Measurements from ENCODE around the gene VSTM2B.

GRCh38 chr19:29528946-29529645 is 3.3 kb downstream of the VSTM2B start:
- TF ChIP-seq, protein P1, sequence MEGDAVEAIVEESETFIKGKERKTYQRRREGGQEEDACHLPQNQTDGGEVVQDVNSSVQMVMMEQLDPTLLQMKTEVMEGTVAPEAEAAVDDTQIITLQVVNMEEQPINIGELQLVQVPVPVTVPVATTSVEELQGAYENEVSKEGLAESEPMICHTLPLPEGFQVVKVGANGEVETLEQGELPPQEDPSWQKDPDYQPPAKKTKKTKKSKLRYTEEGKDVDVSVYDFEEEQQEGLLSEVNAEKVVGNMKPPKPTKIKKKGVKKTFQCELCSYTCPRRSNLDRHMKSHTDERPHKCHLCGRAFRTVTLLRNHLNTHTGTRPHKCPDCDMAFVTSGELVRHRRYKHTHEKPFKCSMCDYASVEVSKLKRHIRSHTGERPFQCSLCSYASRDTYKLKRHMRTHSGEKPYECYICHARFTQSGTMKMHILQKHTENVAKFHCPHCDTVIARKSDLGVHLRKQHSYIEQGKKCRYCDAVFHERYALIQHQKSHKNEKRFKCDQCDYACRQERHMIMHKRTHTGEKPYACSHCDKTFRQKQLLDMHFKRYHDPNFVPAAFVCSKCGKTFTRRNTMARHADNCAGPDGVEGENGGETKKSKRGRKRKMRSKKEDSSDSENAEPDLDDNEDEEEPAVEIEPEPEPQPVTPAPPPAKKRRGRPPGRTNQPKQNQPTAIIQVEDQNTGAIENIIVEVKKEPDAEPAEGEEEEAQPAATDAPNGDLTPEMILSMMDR (IDR thresholded peaks at IDR 0.05; ENCODE audit: low read length): no peak
- TF ChIP-seq EZH2 (IDR thresholded peaks at IDR 0.05; ENCODE audit: borderline replicate concordance, low read length): no peak

All from OCI-LY1 (cell line).